ENCODE results near the gene PGAP2.

Gene PGAP2

GRCh38 chr11:3855808-3856491, 47.6 kb downstream of the PGAP2 start:
- ChIA-PET POLR2A (interaction anchor here (0.6 to 2.6 kb wide), 11 partner anchors 10 to 217 kb away, joined by 3 to 45 read pairs (median 4); partner anchors contain the start of gene RHOG), CTCF (interaction anchor here (0.8 to 19.6 kb wide), 21 partner anchors 9 to 214 kb away, joined by 3 to 589 read pairs (median 7); partner anchors contain the start of genes PGAP2 and RHOG)
- Histone ChIP-seq H3K4me3 (ENCODE audit: low read depth, low read length) (peak overlapping the region; percentile 87), H3K9me3 (ENCODE audit: control insufficient read depth, insufficient read depth, low read depth, low read length) (no peaks in the 10 kb centered on the region), H3K36me3 (ENCODE audit: control insufficient read depth in 2 of 2, insufficient read depth in 1 of 2, low read length in 2 of 2) (no peaks in the 10 kb centered on the region), H3K4me1 (ENCODE audit: control insufficient read depth, insufficient read depth, low read length) (no peaks in the 10 kb centered on the region), H3K27ac (ENCODE audit: extremely low read depth, low read depth, low read length) (peak overlapping the region; percentile 44; the same call in 1 of the 2 replicates)
- TF ChIP-seq KLF16 (tag by site-specific recombination; IDR thresholded peaks at IDR 0.05) (0 out of 2 replicates have a peak, but pooled peaks have one; percentile 31), ZBTB17 (tag by site-specific recombination; IDR thresholded peaks at IDR 0.05) (peak; percentile 75), SP7 (tag by site-specific recombination; IDR thresholded peaks at IDR 0.05) (peak; percentile 8; the same call in 1 of the 2 replicates), HOXD13 (CRISPR knock-in tag; IDR thresholded peaks at IDR 0.05; ENCODE audit: borderline replicate concordance) (0 out of 2 replicates have a peak, but pooled peaks have one; percentile 33), INSM2 (tag by site-specific recombination; IDR thresholded peaks at IDR 0.05) (no peak), ZBTB20 (tag by site-specific recombination; IDR thresholded peaks at IDR 0.05) (peak; percentile 61; the same call in 1 of the 2 replicates), ZBTB21 (tag by site-specific recombination; IDR thresholded peaks at IDR 0.05) (no peak), ZNF596 (tag by site-specific recombination; IDR thresholded peaks at IDR 0.05) (no peak), ZNF133 (tag by site-specific recombination; IDR thresholded peaks at IDR 0.05) (no peak), ZNF248 (tag by site-specific recombination; IDR thresholded peaks at IDR 0.05) (no peak), ZFP37 (tag by site-specific recombination; IDR thresholded peaks at IDR 0.05) (no peak), SP2 (tag by site-specific recombination; IDR thresholded peaks at IDR 0.05) (no peak; the same call in 1 of the 2 replicates), ZBTB11 (tag by site-specific recombination; conservative IDR thresholded peaks at IDR 0.05; ENCODE audit: low read depth) (0 out of 2 replicates have a peak, but pooled peaks have one; percentile 12), ZNF335 (tag by site-specific recombination; conservative IDR thresholded peaks at IDR 0.05) (peak; percentile 68; the same call in 1 of the 2 replicates), HIC1 (tag by site-specific recombination; IDR thresholded peaks at IDR 0.05) (0 out of 2 replicates have a peak, but pooled peaks have one; percentile 43), EGR2 (tag by site-specific recombination; IDR thresholded peaks at IDR 0.05; ENCODE audit: low read depth) (peak; percentile 32; the same call in 1 of the 2 replicates), CTCF (tag by site-specific recombination; IDR thresholded peaks at IDR 0.05) (peak; percentile 30), REST (tag by site-specific recombination; IDR thresholded peaks at IDR 0.05) (peak; percentile 29; the same call in 1 of the 2 replicates)
